A549 (cell line): Measurements from ENCODE around the gene LRFN4. TPM values are rescaled to one million over a fixed set of nuclear protein-coding genes. Genes with fewer than 3 reads are reported as not detected.

Experiments used
- ATAC-seq, 2 experiments: fragments of 200-7000 bp in 1 of 2; fragments of >200 bp in 1 of 2; cut with Nextera tagmentation in 1 of 2; cut with Tn5 transposase in 1 of 2; 3 replicates each; pipeline versions ENCODE4 v1.8.0 to v1.9.1; 2018 to 2020; ENCODE audit warnings: mild to moderate bottlenecking in 1 of 2, moderate library complexity in 1 of 2
- CTCF ChIA-PET: fragments of 300-600 bp; sonication (Branson Sonifier 250); formaldehyde crosslinking; extraction: SDS; loops from one replicate; lab custom pipeline; 2021; ENCODE audit warnings: antibody characterized with exemption, inconsistent platforms; lab: Yijun Ruan, JAX
- POLR2A ChIA-PET: fragments of 350-600 bp; formaldehyde crosslinking; extraction: SDS; loops from one replicate; lab custom pipeline; 2021; ENCODE audit warnings: antibody characterized with exemption, inconsistent platforms; lab: Yijun Ruan, JAX
- DNase-seq, 2 experiments: peaks; one replicate each; pipeline versions ENCODE4 v3.0.0 to v3.0.0-alpha.2; 2011 to 2016; ENCODE audit warnings: low read depth in 1 of 2, low spot score in 1 of 2
- FAIRE-seq: peaks from 2 replicates; lab custom pipeline; 2011; peaks lifted over from hg19 to GRCh38; lab: Jason Lieb, UNC
- H3K27ac ChIP-seq, 2 experiments: fragments of >200 bp; sonication (Bioruptor Twin); formaldehyde crosslinking; 3 replicates each; pipeline ENCODE4 v1.5.1; 2016 to 2017
- H3K4me1 ChIP-seq: fragments of >200 bp; sonication (Bioruptor Twin); formaldehyde crosslinking; 3 replicates; pipeline ENCODE4 v1.6.1; 2016
- H3K4me2 ChIP-seq: fragments of >200 bp; sonication (Bioruptor Twin); formaldehyde crosslinking; 3 replicates; pipeline ENCODE4 v1.6.1; 2016
- H3K4me3 ChIP-seq: fragments of >200 bp; sonication (Bioruptor Twin); formaldehyde crosslinking; 3 replicates; pipeline ENCODE4 v1.5.1; 2016
- H3K9me3 ChIP-seq: fragments of >200 bp; sonication (Bioruptor Twin); formaldehyde crosslinking; 3 replicates; pipeline ENCODE4 v1.6.1; 2016
- BHLHE40 ChIP-seq: IDR thresholded peaks from 2 replicates; pipeline ENCODE4 v1.6.1; 2012; ENCODE audit warnings: low read depth, low read length, inconsistent platforms
- CBX8 ChIP-seq: fragments of 200-600 bp; sonication (generic); IDR thresholded peaks from 2 replicates; pipeline ENCODE4 v1.6.1; 2016
- CHD4 ChIP-seq: fragments of 200-600 bp; sonication (generic); IDR thresholded peaks from 2 replicates; pipeline ENCODE4 v1.6.1; 2016; ENCODE audit warnings: antibody characterized with exemption, mild to moderate bottlenecking, borderline replicate concordance
- EHF ChIP-seq: fragments of 250-450 bp; sonication (Bioruptor Pico); IDR thresholded peaks from 2 replicates; pipeline ENCODE4 v1.5.0; 2020; ENCODE audit warnings: mild to moderate bottlenecking
- EHMT2 ChIP-seq: fragments of 200-600 bp; sonication (generic); IDR thresholded peaks from 2 replicates; pipeline ENCODE4 v1.6.1; 2016; ENCODE audit warnings: antibody characterized with exemption, low read depth, mild to moderate bottlenecking, moderate library complexity
- FOSL2 ChIP-seq, 2 experiments: fragments of 450-650 bp in 1 of 2; fragments of >200 bp in 1 of 2; sonication (Bioruptor Twin) in 1 of 2; formaldehyde crosslinking; IDR thresholded peaks; 2 replicates each; pipeline versions ENCODE4 v1.5.0 to v1.6.1; 2016 to 2020; ENCODE audit warnings: mild to moderate bottlenecking in 1 of 2, moderate library complexity in 1 of 2
- FOXS1 ChIP-seq: fragments of 250-450 bp; sonication (Bioruptor Pico); IDR thresholded peaks from 2 replicates; pipeline ENCODE4 v1.5.0; 2020; ENCODE audit warnings: mild to moderate bottlenecking, moderate library complexity
- HDAC2 ChIP-seq: fragments of 200-600 bp; sonication (generic); IDR thresholded peaks from 2 replicates; pipeline ENCODE4 v1.6.1; 2016
- HOXA7 ChIP-seq: fragments of 250-450 bp; sonication (Bioruptor Pico); IDR thresholded peaks from 2 replicates; pipeline ENCODE4 v1.5.0; 2020; ENCODE audit warnings: mild to moderate bottlenecking, moderate library complexity
- HOXB13 ChIP-seq: fragments of 250-450 bp; sonication (Bioruptor Pico); IDR thresholded peaks from 2 replicates; pipeline ENCODE4 v1.5.0; 2020; ENCODE audit warnings: low read depth, mild to moderate bottlenecking, moderate library complexity
- HOXB5 ChIP-seq: fragments of 250-450 bp; sonication (Bioruptor Pico); IDR thresholded peaks from 2 replicates; pipeline ENCODE4 v1.5.0; 2020; ENCODE audit warnings: mild to moderate bottlenecking, moderate library complexity
- JUNB ChIP-seq: fragments of >200 bp; sonication (Bioruptor Twin); formaldehyde crosslinking; IDR thresholded peaks from 2 replicates; pipeline ENCODE4 v1.6.1; 2016
- NFE2L2 ChIP-seq: fragments of 150-350 bp; conservative IDR thresholded peaks from 2 replicates; pipeline ENCODE4 v1.6.1; 2014; ENCODE audit warnings: low read length
- NR3C1 ChIP-seq: fragments of >200 bp; sonication (Bioruptor Twin); formaldehyde crosslinking; IDR thresholded peaks from 3 replicates; pipeline ENCODE4 v1.6.1; 2017
- PHF8 ChIP-seq: fragments of 200-600 bp; sonication (generic); IDR thresholded peaks from 2 replicates; pipeline ENCODE4 v1.6.1; 2016; ENCODE audit warnings: low read depth, mild to moderate bottlenecking, antibody characterized with exemption, moderate library complexity, borderline replicate concordance
- POLR2A ChIP-seq: IDR thresholded peaks from 2 replicates; pipeline ENCODE4 v1.6.1; 2012; ENCODE audit warnings: mild to moderate bottlenecking, low read length
- RARB ChIP-seq: fragments of 250-450 bp; sonication (Bioruptor Pico); IDR thresholded peaks from 2 replicates; pipeline ENCODE4 v1.8.0; 2021; ENCODE audit warnings: mild to moderate bottlenecking, moderate library complexity
- RCOR1 ChIP-seq: fragments of 150-350 bp; IDR thresholded peaks from 2 replicates; pipeline ENCODE4 v1.6.1; 2014; ENCODE audit warnings: antibody characterized with exemption, low read length, low read depth
- RFX5 ChIP-seq: fragments of 450-650 bp; IDR thresholded peaks from 2 replicates; pipeline ENCODE4 v1.7.1; 2014; ENCODE audit warnings: antibody characterized with exemption, mild to moderate bottlenecking, moderate library complexity
- RNF2 ChIP-seq: fragments of 200-600 bp; sonication (generic); IDR thresholded peaks from 2 replicates; pipeline ENCODE4 v1.6.1; 2016; ENCODE audit warnings: low read depth, mild to moderate bottlenecking, antibody characterized with exemption, moderate library complexity, borderline replicate concordance
- SMC3 ChIP-seq: fragments of >200 bp; sonication (Bioruptor Twin); formaldehyde crosslinking; IDR thresholded peaks from 3 replicates; pipeline ENCODE4 v1.6.1; 2018; ENCODE audit warnings: inconsistent platforms
- ZC3H11A ChIP-seq: fragments of 450-650 bp; IDR thresholded peaks from 2 replicates; pipeline ENCODE4 v1.6.1; 2014; ENCODE audit warnings: antibody characterized with exemption, mild to moderate bottlenecking
- WGBS: methylation state at CpG from one replicate; pipeline ENCODE4 v1.1.6; 2017; ENCODE audit errors: missing lambda C conversion rate; 5-methylcytosine and 5-hydroxymethylcytosine counted together
- polyA plus RNA-seq, 4 experiments: library from polyadenylated mRNA; depleted of rRNA in 3 of 4; stranded (reverse); fragments of >200 nt; fragmentation: RNase III in 1 of 4; extraction: RNeasy Plus Mini Kit Qiagen cat#74134 plus additional on column Dnase treatment in 1 of 4; gene quantifications; 2 replicates in 3 of 4; 3 replicates in 1 of 4; pipeline ENCODE4 v1.2.3, GENCODE V29; 2011 to 2017
- TF ChIP-seq, protein P1 (sequence below): IDR thresholded peaks from 2 replicates; pipeline ENCODE4 v1.6.1; 2012
- TF ChIP-seq, protein P2 (sequence below): fragments of >200 bp; sonication (Bioruptor Twin); formaldehyde crosslinking; IDR thresholded peaks from 2 replicates; pipeline ENCODE4 v1.6.1; 2016
- TF ChIP-seq, protein P3 (sequence below): IDR thresholded peaks from 2 replicates; pipeline ENCODE4 v1.6.1; 2012; ENCODE audit warnings: low read depth, borderline replicate concordance
- TF ChIP-seq, protein P4 (sequence below): fragments of 450-650 bp; IDR thresholded peaks from 2 replicates; pipeline ENCODE4 v1.6.1; 2014; ENCODE audit warnings: antibody characterized with exemption

Gene LRFN4
- polyA plus RNA-seq, 2 of the 4 experiments (the other 2 are of a cell fraction), result 8.8 to 50.0 TPM

DNA sequence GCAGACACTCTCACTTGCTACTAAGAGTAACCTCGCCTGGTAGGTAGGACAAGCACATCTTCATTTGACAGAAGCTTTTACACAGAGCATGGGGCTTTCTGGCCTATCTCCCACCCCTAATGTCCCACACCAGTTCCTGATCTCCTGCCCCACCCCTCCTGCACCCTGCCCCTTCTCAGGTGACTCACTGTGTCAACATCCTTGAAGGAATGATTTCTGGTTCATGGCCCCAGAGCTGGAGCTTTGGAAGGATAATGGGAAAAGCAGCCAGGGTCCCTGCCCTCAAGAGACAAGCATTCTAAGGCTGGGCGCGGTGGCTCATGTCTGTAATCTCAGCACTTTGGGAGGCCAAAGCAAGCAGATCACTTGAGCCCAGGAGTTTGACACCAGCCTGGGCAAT, 47.2 kb downstream of the LRFN4 start:
- WGBS, result 44% methylated on average over 3 of the region's 3 CpGs
- CTCF ChIA-PET, result interaction anchor here (0.6 to 2.0 kb wide), 6 partner anchors 10 to 71 kb away, joined by 3 to 5 read pairs (median 4); no protein-coding TSS in a partner anchor
- Histone ChIP-seq H3K9me3 (no peaks in the 10 kb centered on the region), H3K4me2 (peak overlapping the region; percentile 44), H3K4me1 (peaks cover 55% of the 10 kb centered on the region)
- TF ChIP-seq RARB (CRISPR knock-in tag), result no peak
- TF ChIP-seq NR3C1, result no peak
- no peak for TF ChIP-seq BHLHE40
- TF ChIP-seq FOXS1 (CRISPR knock-in tag), result peak; percentile 55; the same call in 1 of the 2 replicates
- peak; percentile 39; the same call in 1 of the 2 replicates for TF ChIP-seq RFX5
- TF ChIP-seq FOSL2 (IDR thresholded peaks at IDR 0.05), result peak; percentile 45; the same call in 1 of the 2 replicates
- TF ChIP-seq FOSL2 (CRISPR knock-in tag; IDR thresholded peaks at IDR 0.05), result peak; percentile 87
- no peak for TF ChIP-seq NFE2L2
- TF ChIP-seq SMC3, result no peak
- TF ChIP-seq, protein P1, sequence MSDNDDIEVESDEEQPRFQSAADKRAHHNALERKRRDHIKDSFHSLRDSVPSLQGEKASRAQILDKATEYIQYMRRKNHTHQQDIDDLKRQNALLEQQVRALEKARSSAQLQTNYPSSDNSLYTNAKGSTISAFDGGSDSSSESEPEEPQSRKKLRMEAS, result no peak; the same call in 1 of the 2 replicates
- TF ChIP-seq JUNB, result peak; percentile 37; the same call in 1 of the 2 replicates
- TF ChIP-seq RCOR1, result no peak
- TF ChIP-seq, all 56 proteins: peak for 4
- Histone ChIP-seq H3K27ac (peak overlapping the region; percentile 76 to 83), H3K4me3 (no peak overlapping the region)
- DNase-seq (peak; percentile 76 to 88), ATAC-seq (peak; percentile 52 to 78; a peak in 4 of 6 replicates), FAIRE-seq (no peak)
- POLR2A ChIA-PET, result interaction anchor here (0.6 kb wide), 1 partner anchor 58 kb away, joined by 3 read pairs; no protein-coding TSS in a partner anchor

DNA sequence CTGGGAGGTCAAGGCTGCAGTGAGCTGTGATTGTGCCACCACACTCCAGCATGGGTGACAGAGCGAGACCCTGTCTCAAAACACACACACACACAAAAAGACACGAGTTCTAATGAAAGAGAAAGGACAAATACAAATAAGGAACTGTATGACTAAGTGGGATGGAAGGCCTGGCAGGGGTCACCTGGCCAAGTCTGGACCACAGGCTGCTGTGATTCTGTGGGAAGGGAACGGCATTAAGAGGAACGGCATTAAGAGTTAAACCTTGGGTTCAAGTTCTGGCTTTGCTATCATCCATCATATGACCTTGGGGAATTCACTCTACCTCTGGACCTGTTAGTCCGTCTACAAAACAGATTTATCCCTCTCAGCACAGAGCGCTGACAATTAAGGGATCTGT, 47.7 kb downstream of the LRFN4 start:
- Histone ChIP-seq H3K9me3 (no peaks in the 10 kb centered on the region), H3K4me1 (peaks cover 55% of the 10 kb centered on the region), H3K4me2 (peak overlapping the region; percentile 44), H3K4me3 (no peak overlapping the region), H3K27ac (peak overlapping the region; percentile 76 to 83)
- ATAC-seq (peak in 1 of 2 experiments; percentile 4; a peak in 1 of 6 replicates), FAIRE-seq (no peak), DNase-seq (no peak)
- POLR2A ChIA-PET, result interaction anchor here (0.6 kb wide), 1 partner anchor 59 kb away, joined by 3 read pairs; no protein-coding TSS in a partner anchor
- no peak for TF ChIP-seq PHF8
- no peak for TF ChIP-seq RCOR1
- no peak for TF ChIP-seq HOXA7 (CRISPR knock-in tag)
- TF ChIP-seq RNF2, result no peak
- no peak for TF ChIP-seq CHD4
- TF ChIP-seq EHF (CRISPR knock-in tag), result no peak
- no peak for TF ChIP-seq CBX8
- TF ChIP-seq HDAC2, result no peak
- TF ChIP-seq, protein P2, sequence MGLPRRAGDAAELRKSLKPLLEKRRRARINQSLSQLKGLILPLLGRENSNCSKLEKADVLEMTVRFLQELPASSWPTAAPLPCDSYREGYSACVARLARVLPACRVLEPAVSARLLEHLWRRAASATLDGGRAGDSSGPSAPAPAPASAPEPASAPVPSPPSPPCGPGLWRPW, result no peak
- no peak for TF ChIP-seq SMC3
- TF ChIP-seq, protein P3, sequence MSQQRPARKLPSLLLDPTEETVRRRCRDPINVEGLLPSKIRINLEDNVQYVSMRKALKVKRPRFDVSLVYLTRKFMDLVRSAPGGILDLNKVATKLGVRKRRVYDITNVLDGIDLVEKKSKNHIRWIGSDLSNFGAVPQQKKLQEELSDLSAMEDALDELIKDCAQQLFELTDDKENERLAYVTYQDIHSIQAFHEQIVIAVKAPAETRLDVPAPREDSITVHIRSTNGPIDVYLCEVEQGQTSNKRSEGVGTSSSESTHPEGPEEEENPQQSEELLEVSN, result no peak
- no peak for TF ChIP-seq RARB (CRISPR knock-in tag)
- TF ChIP-seq FOXS1 (CRISPR knock-in tag), result no peak
- TF ChIP-seq POLR2A, result no peak
- TF ChIP-seq BHLHE40, result no peak
- TF ChIP-seq HOXB13 (CRISPR knock-in tag), result no peak
- TF ChIP-seq HOXB5 (CRISPR knock-in tag), result no peak
- TF ChIP-seq, protein P4, sequence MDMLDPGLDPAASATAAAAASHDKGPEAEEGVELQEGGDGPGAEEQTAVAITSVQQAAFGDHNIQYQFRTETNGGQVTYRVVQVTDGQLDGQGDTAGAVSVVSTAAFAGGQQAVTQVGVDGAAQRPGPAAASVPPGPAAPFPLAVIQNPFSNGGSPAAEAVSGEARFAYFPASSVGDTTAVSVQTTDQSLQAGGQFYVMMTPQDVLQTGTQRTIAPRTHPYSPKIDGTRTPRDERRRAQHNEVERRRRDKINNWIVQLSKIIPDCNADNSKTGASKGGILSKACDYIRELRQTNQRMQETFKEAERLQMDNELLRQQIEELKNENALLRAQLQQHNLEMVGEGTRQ, result no peak
- no peak for TF ChIP-seq EHMT2
- TF ChIP-seq ZC3H11A, result no peak
- WGBS, result 73% methylated on average over 6 of the region's 6 CpGs
- CTCF ChIA-PET, result interaction anchor here (1.1 to 1.7 kb wide), 2 partner anchors 11 to 49 kb away, joined by 3 to 5 read pairs; no protein-coding TSS in a partner anchor
